OCI-LY1 (cell line): ENCODE data around the gene FAAP100.

Experiments used
- CTCF ChIP-seq: fragments of 200-600 bp; sonication (generic), shearing (Covaris generic); IDR thresholded peaks from 2 replicates; pipeline ENCODE4 v1.5.1; 2017; ENCODE audit warnings: mild to moderate bottlenecking, antibody characterized with exemption, low read length, moderate library complexity, mixed read lengths
- EZH2 ChIP-seq: fragments of 200-600 bp; sonication (generic), shearing (Covaris generic); IDR thresholded peaks from 2 replicates; pipeline ENCODE4 v1.8.0; 2017; ENCODE audit warnings: borderline replicate concordance, mixed run types, mild to moderate bottlenecking, antibody characterized with exemption, low read length, moderate library complexity, mixed read lengths

GRCh38 chr17:81489998-81490992 lies 61.9 kb downstream of the FAAP100 start:
- TF ChIP-seq CTCF (no peak), EZH2 (no peak)
